K562 (cell line): ENCODE results near the gene TTC4. TPM values are rescaled to one million over a fixed set of nuclear protein-coding genes. Genes with fewer than 3 reads are reported as not detected.

ENCODE experiments used
- BACH1 ChIP-seq: fragments of 200-800 bp; sonication (Bioruptor generic); IDR thresholded peaks from 2 replicates; pipeline ENCODE4 v1.6.1; 2016; ENCODE audit warnings: missing genetic modification characterization, missing compliant biosample characterization
- BCOR ChIP-seq: fragments of 450-650 bp; IDR thresholded peaks from 2 replicates; pipeline ENCODE4 v1.6.1; 2016
- CEBPB ChIP-seq: fragments of 450-650 bp; IDR thresholded peaks from 2 replicates; pipeline ENCODE4 v1.6.1; 2016; ENCODE audit warnings: missing genetic modification characterization, missing compliant biosample characterization
- DDX20 ChIP-seq: fragments of 450-650 bp; IDR thresholded peaks from 2 replicates; pipeline ENCODE4 v1.6.1; 2016; ENCODE audit warnings: missing genetic modification characterization, low read depth, mild to moderate bottlenecking, missing compliant biosample characterization, moderate library complexity
- JUN ChIP-seq, 2 experiments: sonication (generic) in 1 of 2; formaldehyde crosslinking in 1 of 2; IDR thresholded peaks; 2 replicates each; pipeline versions ENCODE4 v1.6.1 to v1.8.0; 2012 to 2022; ENCODE audit warnings: borderline replicate concordance in 2 of 2, mild to moderate bottlenecking in 2 of 2, improper control_type of control experiment in 1 of 2, low read depth in 1 of 2, low read length in 1 of 2, missing genetic modification reagents in 1 of 2
- JUND ChIP-seq, 2 experiments: IDR thresholded peaks; 2 replicates in 1 of 2; 3 replicates in 1 of 2; pipeline ENCODE4 v1.6.1; 2011; ENCODE audit warnings: borderline replicate concordance in 2 of 2, low read depth in 2 of 2, low read length in 2 of 2, improper control_type of control experiment in 1 of 2, missing biosample characterization in 1 of 2, missing genetic modification characterization in 1 of 2, missing genetic modification reagents in 1 of 2
- KDM1A ChIP-seq, 2 experiments: fragments of 450-650 bp; IDR thresholded peaks; 2 replicates each; pipeline ENCODE4 v1.6.1; 2016; ENCODE audit warnings: mild to moderate bottlenecking in 2 of 2
- MTA2 ChIP-seq: fragments of 450-650 bp; IDR thresholded peaks from 2 replicates; pipeline ENCODE4 v1.6.1; 2016; ENCODE audit warnings: low read depth
- NFE2 ChIP-seq: IDR thresholded peaks from 2 replicates; pipeline ENCODE4 v1.6.1; 2014; ENCODE audit warnings: antibody characterized with exemption, low read depth
- NFYB ChIP-seq: IDR thresholded peaks from 2 replicates; pipeline ENCODE4 v1.6.1; 2011; ENCODE audit warnings: mild to moderate bottlenecking, moderate library complexity; ENCODE audit not compliant: insufficient read length; ENCODE audit errors: extremely low read depth
- POLR3A ChIP-seq: IDR thresholded peaks from 2 replicates; pipeline ENCODE4 v1.6.1; 2011; ENCODE audit warnings: borderline replicate concordance, mild to moderate bottlenecking, moderate library complexity; ENCODE audit not compliant: insufficient read length, insufficient read depth; ENCODE audit errors: extremely low read depth
- RBM25 ChIP-seq: fragments of 200-400 bp; formaldehyde crosslinking; IDR thresholded peaks from 2 replicates; pipeline ENCODE4 v1.6.1; 2018; ENCODE audit warnings: low read length, low read depth, moderate library complexity; ENCODE audit not compliant: severe bottlenecking
- RUNX1 ChIP-seq: sonication (generic); IDR thresholded peaks from 2 replicates; pipeline ENCODE4 v1.6.1; 2016; ENCODE audit warnings: antibody characterized with exemption, low read depth
- SIN3B ChIP-seq: fragments of 450-650 bp; IDR thresholded peaks from 2 replicates; pipeline ENCODE4 v1.6.1; 2017; ENCODE audit warnings: low read depth, mild to moderate bottlenecking, moderate library complexity
- SUPT5H ChIP-seq: fragments of 450-650 bp; IDR thresholded peaks from 2 replicates; pipeline ENCODE4 v1.6.1; 2016
- TBL1XR1 ChIP-seq, 2 experiments: IDR thresholded peaks; 2 replicates each; pipeline ENCODE4 v1.6.1; 2012; ENCODE audit warnings: improper control_type of control experiment in 2 of 2, low read length in 2 of 2, mild to moderate bottlenecking in 1 of 2
- TSC22D4 ChIP-seq: fragments of 450-650 bp; IDR thresholded peaks from 2 replicates; pipeline ENCODE4 v1.6.1; 2016; ENCODE audit warnings: missing genetic modification characterization, missing biosample characterization, control low read depth
- ZFPM2 ChIP-seq: fragments of 250-450 bp; sonication (Bioruptor Pico); IDR thresholded peaks from 2 replicates; pipeline ENCODE4 v1.5.1; 2022; ENCODE audit warnings: mild to moderate bottlenecking
- ZNF121 ChIP-seq: sonication (generic); formaldehyde crosslinking; conservative IDR thresholded peaks from 2 replicates; pipeline ENCODE4 v1.8.0; 2022; ENCODE audit warnings: missing genetic modification reagents
- ZNF175 ChIP-seq: fragments of 200-800 bp; sonication (Bioruptor generic); IDR thresholded peaks from 2 replicates; pipeline ENCODE4 v1.6.1; 2016; ENCODE audit warnings: low read depth, mild to moderate bottlenecking, missing genetic modification characterization, missing compliant biosample characterization
- ZNF217 ChIP-seq: sonication (generic); formaldehyde crosslinking; IDR thresholded peaks from 2 replicates; pipeline ENCODE4 v1.8.0; 2022; ENCODE audit warnings: mild to moderate bottlenecking, missing genetic modification reagents
- ZNF253 ChIP-seq: fragments of 250-450 bp; sonication (Bioruptor Pico); conservative IDR thresholded peaks from 2 replicates; pipeline ENCODE4 v1.6.1; 2021; ENCODE audit warnings: mild to moderate bottlenecking
- ZNF274 ChIP-seq: IDR thresholded peaks from 2 replicates; pipeline ENCODE4 v1.6.1; 2011; ENCODE audit warnings: low read depth, mild to moderate bottlenecking, low read length, moderate library complexity, borderline replicate concordance
- ZNF316 ChIP-seq: fragments of 450-650 bp; IDR thresholded peaks from 2 replicates; pipeline ENCODE4 v1.6.1; 2016
- ZNF384 ChIP-seq: IDR thresholded peaks from 2 replicates; pipeline ENCODE4 v1.6.1; 2012; ENCODE audit warnings: low read depth, low read length, improper control_type of control experiment
- ZNF561 ChIP-seq: fragments of 450-650 bp; formaldehyde crosslinking; conservative IDR thresholded peaks from 2 replicates; pipeline ENCODE4 v1.4.0; 2020; ENCODE audit warnings: mild to moderate bottlenecking, moderate library complexity
- ZNF830 ChIP-seq: fragments of 250-450 bp; sonication (Bioruptor Pico); IDR thresholded peaks from 2 replicates; pipeline ENCODE4 v1.5.0; 2021; ENCODE audit warnings: mild to moderate bottlenecking
- polyA plus RNA-seq, 8 experiments: library from polyadenylated mRNA; depleted of rRNA in 4 of 8; stranded (reverse) in 5 of 8; unstranded in 3 of 8; fragments of >200 nt; fragmentation: Nextera tagmentation in 2 of 8; fragmentation: Illumina TruSeq in 1 of 8; extraction: Ambion mirVana in 2 of 8; extraction: Trizol in 1 of 8; gene quantifications; 2 replicates each; pipeline versions ENCODE4 v1.2.1 to v1.2.3, GENCODE V29; 2011 to 2014; ENCODE audit warnings: inconsistent platforms in 1 of 8, missing spikeins in 1 of 8
- total RNA-seq, 7 experiments: library from RNA; depleted of rRNA in 6 of 7; stranded (reverse); fragments of >200 nt in 6 of 7; fragmentation: Illumina TruSeq in 2 of 7; extraction: Trizol in 2 of 7; gene quantifications; 2 replicates each; pipeline versions ENCODE4 v1.2.1 to v1.2.3, GENCODE V29; 2011 to 2021; ENCODE audit warnings: low replicate concordance in 1 of 7
- TF ChIP-seq, protein P1 (sequence below): fragments of 200-800 bp; sonication (Bioruptor generic); IDR thresholded peaks from 2 replicates; pipeline ENCODE4 v1.6.1; 2017; ENCODE audit warnings: missing genetic modification characterization, missing compliant biosample characterization
- TF ChIP-seq, protein P2 (sequence below): fragments of 450-650 bp; IDR thresholded peaks from 2 replicates; pipeline ENCODE4 v1.6.1; 2016; ENCODE audit warnings: missing biosample characterization, missing genetic modification characterization

Gene TTC4
- total and polyA plus RNA-seq, 9 of the 15 experiments (the other 6 are each of a cell fraction or from before 2014, with no cell fraction given) = 36.3 to 111 (median 54.1) TPM

DNA sequence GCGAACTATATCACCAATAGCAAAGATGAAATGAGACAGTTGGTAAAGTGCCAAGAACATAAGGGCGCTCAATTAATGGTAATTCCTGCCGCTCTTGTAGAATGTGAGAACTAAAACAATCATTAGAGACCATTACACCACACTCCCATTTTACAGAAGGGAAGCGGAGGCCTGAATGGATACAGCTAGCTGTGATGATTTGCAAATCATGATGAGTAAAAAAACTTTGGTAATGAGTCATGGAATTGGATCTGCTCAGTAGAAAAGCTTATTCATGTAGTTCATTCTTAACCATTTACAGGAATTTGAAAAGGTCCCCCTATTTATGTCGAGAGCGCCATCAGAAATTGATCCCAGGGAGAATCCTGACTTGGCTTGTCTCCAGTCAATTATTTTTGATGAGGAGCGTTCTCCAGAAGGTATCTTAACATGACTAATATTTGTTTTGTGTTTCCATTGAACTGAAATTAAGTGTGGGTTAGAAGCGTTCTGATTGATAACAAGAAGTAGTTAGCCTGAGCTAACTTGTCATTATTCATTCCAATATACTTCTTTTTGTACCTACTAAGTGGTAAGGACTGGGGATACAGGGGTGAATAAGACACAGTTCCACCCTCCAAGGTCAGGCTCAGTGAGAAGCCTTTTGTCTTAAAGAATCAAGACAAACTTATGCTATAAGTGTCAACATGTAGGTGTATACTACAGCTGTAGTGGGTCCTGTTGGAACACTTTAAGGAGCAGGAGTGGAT lies 812 bp downstream of the TTC4 start (continued):
- TF ChIP-seq, protein P1, sequence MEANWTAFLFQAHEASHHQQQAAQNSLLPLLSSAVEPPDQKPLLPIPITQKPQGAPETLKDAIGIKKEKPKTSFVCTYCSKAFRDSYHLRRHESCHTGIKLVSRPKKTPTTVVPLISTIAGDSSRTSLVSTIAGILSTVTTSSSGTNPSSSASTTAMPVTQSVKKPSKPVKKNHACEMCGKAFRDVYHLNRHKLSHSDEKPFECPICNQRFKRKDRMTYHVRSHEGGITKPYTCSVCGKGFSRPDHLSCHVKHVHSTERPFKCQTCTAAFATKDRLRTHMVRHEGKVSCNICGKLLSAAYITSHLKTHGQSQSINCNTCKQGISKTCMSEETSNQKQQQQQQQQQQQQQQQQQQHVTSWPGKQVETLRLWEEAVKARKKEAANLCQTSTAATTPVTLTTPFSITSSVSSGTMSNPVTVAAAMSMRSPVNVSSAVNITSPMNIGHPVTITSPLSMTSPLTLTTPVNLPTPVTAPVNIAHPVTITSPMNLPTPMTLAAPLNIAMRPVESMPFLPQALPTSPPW (CRISPR knock-in tag) = no peak
- no peak for TF ChIP-seq POLR3A
- TF ChIP-seq ZNF316 = peak; percentile 66
- peak; percentile 54; the same call in 1 of the 2 replicates for TF ChIP-seq NFE2
- TF ChIP-seq SIN3B = no peak
- TF ChIP-seq ZNF175 (CRISPR knock-in tag) = no peak
- no peak for TF ChIP-seq TSC22D4 (tag)
- no peak for TF ChIP-seq NFYB
- no peak for TF ChIP-seq ZNF121 (CRISPR knock-in tag)
- peak in 1 of 2 experiments; percentile 14; a peak in 1 of 4 replicates for TF ChIP-seq KDM1A (IDR thresholded peaks at IDR 0.05)
- TF ChIP-seq ZNF830 (CRISPR knock-in tag) = no peak
- no peak for TF ChIP-seq ZNF561 (CRISPR knock-in tag)
- TF ChIP-seq DDX20 (tag) = no peak
- TF ChIP-seq ZNF253 (CRISPR knock-in tag) = no peak
- peak; percentile 54; the same call in 1 of the 2 replicates for TF ChIP-seq BACH1 (tag)
- TF ChIP-seq, protein P2, sequence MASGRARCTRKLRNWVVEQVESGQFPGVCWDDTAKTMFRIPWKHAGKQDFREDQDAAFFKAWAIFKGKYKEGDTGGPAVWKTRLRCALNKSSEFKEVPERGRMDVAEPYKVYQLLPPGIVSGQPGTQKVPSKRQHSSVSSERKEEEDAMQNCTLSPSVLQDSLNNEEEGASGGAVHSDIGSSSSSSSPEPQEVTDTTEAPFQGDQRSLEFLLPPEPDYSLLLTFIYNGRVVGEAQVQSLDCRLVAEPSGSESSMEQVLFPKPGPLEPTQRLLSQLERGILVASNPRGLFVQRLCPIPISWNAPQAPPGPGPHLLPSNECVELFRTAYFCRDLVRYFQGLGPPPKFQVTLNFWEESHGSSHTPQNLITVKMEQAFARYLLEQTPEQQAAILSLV (tag) = no peak
- peak; percentile 42; the same call in 1 of the 2 replicates for TF ChIP-seq BCOR
- TF ChIP-seq CEBPB (tag) = peak; percentile 37; the same call in 1 of the 2 replicates
- 0 out of 2 replicates have a peak, but pooled peaks have one; percentile 44 for TF ChIP-seq ZNF384
- no peak for TF ChIP-seq ZNF217 (CRISPR knock-in tag)
- no peak for TF ChIP-seq RUNX1
- TF ChIP-seq MTA2 = no peak
- no peak for TF ChIP-seq JUND (IDR thresholded peaks at IDR 0.05; ENCODE audit: borderline replicate concordance, low read depth, low read length)
- 0 out of 3 replicates have a peak, but pooled peaks have one; percentile 9 for TF ChIP-seq JUND (tag; IDR thresholded peaks at IDR 0.05; ENCODE audit: borderline replicate concordance, low read depth, low read length)
- TF ChIP-seq SUPT5H = no peak
- no peak for TF ChIP-seq ZNF274
- no peak for TF ChIP-seq ZFPM2 (CRISPR knock-in tag)
- no peak for TF ChIP-seq TBL1XR1 (IDR thresholded peaks at IDR 0.05; ENCODE audit: low read length in 2 of 2)
- peak; percentile 67 for TF ChIP-seq RBM25
- TF ChIP-seq JUN (IDR thresholded peaks at IDR 0.05; ENCODE audit: borderline replicate concordance, low read depth, low read length) = no peak
- TF ChIP-seq JUN (CRISPR knock-in tag; IDR thresholded peaks at IDR 0.05; ENCODE audit: borderline replicate concordance) = no peak
